Transverse colon (tissue), 4 donors: Measurements from ENCODE around the gene PDE9A. TPM values are rescaled to one million over a fixed set of nuclear protein-coding genes. Genes with fewer than 3 reads are reported as not detected.
"Not testable (repeated sequence)": the region's sequence is repeated elsewhere in the genome, so short reads cannot be mapped to it uniquely, and the experiment has no call there.

Source experiments
- DNase-seq: peaks from one replicate; pipeline ENCODE4 v3.0.0-alpha.2; 2019
- H3K27ac ChIP-seq, 4 donors: fragments of 200-600 bp; sonication (generic); 2 replicates each; pipeline ENCODE4 v1.5.1; 2016 to 2018; ENCODE audit warnings: inconsistent platforms in 4 of 4
- H3K27me3 ChIP-seq: fragments of 200-600 bp; sonication (generic); 2 replicates; pipeline ENCODE4 v1.5.1; 2017; ENCODE audit warnings: inconsistent platforms
- H3K36me3 ChIP-seq, 4 donors: fragments of 200-600 bp; sonication (generic); 2 replicates each; pipeline ENCODE4 v1.5.1; 2017 to 2019; ENCODE audit warnings: inconsistent platforms in 4 of 4
- H3K4me1 ChIP-seq, 4 donors: fragments of 200-600 bp; sonication (generic); 2 replicates each; pipeline ENCODE4 v1.5.1; 2017 to 2020; ENCODE audit warnings: inconsistent platforms in 4 of 4
- H3K4me3 ChIP-seq, 4 donors: fragments of 200-600 bp; sonication (generic); 1 replicate in 1 of 4; 2 replicates in 3 of 4; pipeline versions ENCODE4 v1.5.1 to v1.6.1; 2017 to 2019; ENCODE audit warnings: inconsistent platforms in 4 of 4
- H3K9me3 ChIP-seq, 2 donors: fragments of 200-600 bp; sonication (generic); 2 replicates each; pipeline ENCODE4 v1.5.1; 2017 to 2019; ENCODE audit warnings: inconsistent platforms in 2 of 2
- CTCF ChIP-seq, 5 experiments: fragments of 200-600 bp in 3 of 5; fragments of 450-650 bp in 2 of 5; sonication (generic) in 3 of 5; IDR thresholded peaks; 1 replicate in 2 of 5; 2 replicates in 3 of 5; pipeline ENCODE4 v1.5.1; 2016 to 2017; ENCODE audit warnings: antibody characterized with exemption in 5 of 5, inconsistent platforms in 3 of 5, mild to moderate bottlenecking in 2 of 5, moderate library complexity in 1 of 5
- EP300 ChIP-seq: sonication (generic); formaldehyde crosslinking; IDR thresholded peaks from one replicate; pipeline ENCODE4 v1.6.1; 2017; ENCODE audit warnings: antibody characterized with exemption, low read depth
- POLR2A ChIP-seq: fragments of 450-650 bp; IDR thresholded peaks from one replicate; pipeline ENCODE4 v1.6.1; 2016; ENCODE audit warnings: antibody characterized with exemption, mild to moderate bottlenecking, moderate library complexity
- POLR2AphosphoS5 ChIP-seq, 3 donors: sonication (generic); formaldehyde crosslinking; IDR thresholded peaks; one replicate each; pipeline ENCODE4 v1.6.1; 2016; ENCODE audit warnings: antibody characterized with exemption in 3 of 3
- WGBS, 2 donors: methylation state at CpG; one replicate each; pipeline ENCODE4 v1.1.5; 2018; ENCODE audit warnings: low coverage in 1 of 2; 5-methylcytosine and 5-hydroxymethylcytosine counted together
- in situ Hi-C, 4 donors: fragments of 200-750 bp; cut with MboI; loops; one replicate each; pipeline versions ENCODE4 v1.15.0 to v1.15.1; 2017; ENCODE audit warnings: low sequenced_read_pairs in 3 of 4, low pct_ligation_motif_present in 1 of 4, low pct_unique_long_range_greater_than_20kb in 1 of 4
- intact Hi-C: fragments of 100-400 bp; cut with DNase I; formaldehyde crosslinking; loops from one replicate; pipeline ENCODE4 v1.15.1; 2023; ENCODE audit warnings: low total_unique reads
- total RNA-seq, 4 donors: library from RNA; depleted of rRNA; stranded (reverse); fragments of >200 nt; gene quantifications; one replicate each; pipeline ENCODE4 v1.1.0, GENCODE V29; 2016

Gene PDE9A
- total RNA-seq, 4 donors from 2014 or later: 65.7 to 673 (median 364) TPM

- Histone ChIP-seq H3K4me1 (peaks cover 0 to 14% (median 6%) of the 10 kb centered on the region in 4 donors), H3K4me3 (no peak overlapping the region), H3K27ac (no peak overlapping the region), H3K36me3 (no peaks in the 10 kb centered on the region), H3K27me3 (peaks cover 6% of the 10 kb centered on the region), H3K9me3 (no peaks in the 10 kb centered on the region)
- TF ChIP-seq EP300 (no peak), POLR2AphosphoS5 (IDR thresholded peaks at IDR 0.05) (no peak), CTCF (IDR thresholded peaks at IDR 0.05) (no peak), POLR2A (no peak)
- 50 to 86% methylated on average over 1 to 18 of the region's 18 CpGs for WGBS, 2 donors
- no peak for DNase-seq
- in situ Hi-C loops (loop anchor here in 1 of 4 donors (25.0 kb wide), 1 partner anchor 223 kb away; no protein-coding TSS in a partner anchor), intact Hi-C loops (no loop called here)
Observed at GRCh38 chr21:42809577-42810475, 156.4 kb downstream of the PDE9A start.

GRCh38 chr21:42811960-42812359 is 158.5 kb downstream of the PDE9A start:
- H3K4me1 ChIP-seq: peaks cover 0 to 14% (median 6%) of the 10 kb centered on the region in 4 donors
- no peak overlapping the region for H3K4me3 ChIP-seq
- no peak for DNase-seq
- H3K9me3 ChIP-seq: no peaks in the 10 kb centered on the region
- peaks cover 6% of the 10 kb centered on the region for H3K27me3 ChIP-seq
- H3K36me3 ChIP-seq: no peaks in the 10 kb centered on the region
- WGBS, 2 donors: 45 to 54% methylated on average over 4 to 6 of the region's 6 CpGs
- intact Hi-C loops: no loop called here
- TF ChIP-seq EP300: no peak
- no peak for TF ChIP-seq POLR2AphosphoS5 (IDR thresholded peaks at IDR 0.05)
- TF ChIP-seq CTCF (IDR thresholded peaks at IDR 0.05): no peak
- TF ChIP-seq POLR2A: no peak
- in situ Hi-C loops: loop anchor here in 1 of 4 donors (25.0 kb wide), 1 partner anchor 225 kb away; no protein-coding TSS in a partner anchor
- peak overlapping the region; percentile 20 to 77 (median 67) for H3K27ac ChIP-seq

- peak in 2 of 3 donors; percentile 42 to 56 for TF ChIP-seq POLR2AphosphoS5 (IDR thresholded peaks at IDR 0.05)
- TF ChIP-seq POLR2A: peak; percentile 56
- H3K27me3 ChIP-seq, intact Hi-C loops, H3K36me3 ChIP-seq, H3K9me3 ChIP-seq: not testable (repeated sequence)
- 40 to 48% methylated on average over 5 of the region's 5 CpGs for WGBS, 2 donors
- in situ Hi-C loops: loop anchor here in 1 of 4 donors (25.0 kb wide), 1 partner anchor 225 kb away; no protein-coding TSS in a partner anchor
- DNase-seq: peak; percentile 26
- peak overlapping the region in 1 of 4 donors; percentile 0 for H3K4me3 ChIP-seq
- H3K4me1 ChIP-seq: peaks cover 0 to 14% (median 6%) of the 10 kb centered on the region in 4 donors
- H3K27ac ChIP-seq: peak overlapping the region; percentile 43 to 77 (median 67)
Observed at GRCh38 chr21:42812528-42813241, 159.3 kb downstream of the PDE9A start.

GRCh38 chr21:42815217-42815616 is 161.8 kb downstream of the PDE9A start:
- intact Hi-C loops: loop anchor here (5.0 kb wide), 1 partner anchor 223 kb away; no protein-coding TSS in a partner anchor
- WGBS, 2 donors: 83 to 100% methylated on average over 1 of the region's 1 CpG
- no peak for TF ChIP-seq POLR2A
- no peak for TF ChIP-seq CTCF (IDR thresholded peaks at IDR 0.05)
- no peak for TF ChIP-seq POLR2AphosphoS5 (IDR thresholded peaks at IDR 0.05)
- TF ChIP-seq EP300: no peak
- no peak for DNase-seq
- in situ Hi-C loops: loop anchor here in 1 of 4 donors (25.0 kb wide), 1 partner anchor 228 kb away; no protein-coding TSS in a partner anchor
- H3K9me3 ChIP-seq: no peaks in the 10 kb centered on the region
- H3K27me3 ChIP-seq: peaks cover 6% of the 10 kb centered on the region
- H3K27ac ChIP-seq: no peak overlapping the region
- no peak overlapping the region for H3K4me3 ChIP-seq
- H3K4me1 ChIP-seq: peaks cover 0 to 14% (median 6%) of the 10 kb centered on the region in 4 donors
- H3K36me3 ChIP-seq: no peaks in the 10 kb centered on the region
